ENCODE results near the gene SNTG2.
"Not testable (repeated sequence)": the region's sequence is repeated elsewhere in the genome, so short reads cannot be mapped to it uniquely, and the experiment has no call there.

The SNTG2 gene

DNA sequence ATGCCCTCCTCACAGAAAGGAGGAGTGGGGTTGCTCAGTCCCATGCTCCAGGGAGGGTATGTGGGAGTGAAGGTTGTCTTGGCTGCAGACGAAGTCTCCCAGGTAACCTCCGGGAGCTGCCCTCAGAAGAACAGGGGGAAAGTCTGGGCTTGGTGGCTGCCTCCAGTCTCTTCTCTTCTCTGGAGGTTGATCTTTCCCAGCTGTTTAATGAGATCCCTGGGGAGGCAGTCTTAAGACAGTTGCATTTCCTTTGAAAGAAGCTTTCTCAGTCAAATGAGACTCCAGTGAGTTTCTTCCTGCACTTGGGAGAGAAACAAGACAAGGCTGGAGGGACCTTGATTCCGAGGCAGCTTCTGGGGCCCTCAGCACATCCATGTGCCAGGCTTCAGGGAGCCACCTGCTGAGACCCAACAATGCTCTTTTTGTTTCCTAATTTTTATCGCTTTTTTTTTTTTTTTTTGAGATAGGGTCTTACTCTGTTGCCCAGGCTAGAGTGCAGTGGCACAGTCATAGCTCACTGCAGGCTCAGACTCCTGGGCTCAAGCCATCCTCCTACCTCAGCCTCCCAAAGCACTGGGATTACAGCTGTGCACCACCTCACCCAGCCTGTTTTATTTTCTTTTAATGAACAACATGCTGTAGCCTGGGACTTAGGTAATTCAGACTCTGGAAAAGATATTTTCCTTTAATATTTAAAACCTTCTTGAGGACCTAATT lies 390.9 kb downstream of the SNTG2 start:
- no peak for DNase-seq

DNA sequence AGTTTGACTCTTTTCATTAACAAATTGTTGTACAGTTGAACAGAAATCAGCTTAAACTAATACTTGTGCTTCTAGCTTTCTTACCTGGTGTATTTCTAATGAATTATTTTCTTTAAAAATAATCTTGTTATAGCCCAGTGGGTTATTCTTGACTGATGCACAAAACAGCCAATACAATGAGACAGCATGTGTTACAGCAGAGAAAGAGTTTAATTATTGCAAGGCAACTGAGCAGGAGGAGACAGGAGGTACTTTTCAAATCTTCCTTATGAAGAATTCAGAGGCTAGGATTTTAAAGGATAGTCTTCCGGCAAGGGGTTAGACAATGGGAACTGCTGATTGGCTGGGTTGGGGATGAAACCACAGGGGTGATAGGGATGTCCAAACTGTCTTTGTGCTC lies 398.1 kb downstream of the SNTG2 start:
- DNase-seq = no peak

DNA sequence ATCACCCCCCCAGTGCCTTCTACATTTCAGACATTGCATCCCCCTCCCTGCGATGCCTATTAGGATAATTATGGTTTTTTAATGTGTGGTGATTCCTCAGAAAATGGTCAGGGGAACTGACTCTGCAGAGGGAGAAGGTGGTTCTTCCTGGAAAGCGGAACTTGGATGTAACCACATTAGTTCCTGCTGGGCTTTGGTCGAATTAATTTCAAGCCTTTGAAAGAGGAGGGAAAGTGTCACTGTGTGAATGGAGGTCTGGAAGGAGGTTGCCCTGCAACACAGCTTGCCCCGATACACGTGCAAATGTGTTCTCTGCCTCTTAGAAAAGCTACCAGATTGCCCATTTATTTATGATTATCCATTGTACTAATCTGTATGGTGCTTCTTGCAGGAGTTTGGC lies 399.5 kb downstream of the SNTG2 start:
- no peak for DNase-seq

DNA sequence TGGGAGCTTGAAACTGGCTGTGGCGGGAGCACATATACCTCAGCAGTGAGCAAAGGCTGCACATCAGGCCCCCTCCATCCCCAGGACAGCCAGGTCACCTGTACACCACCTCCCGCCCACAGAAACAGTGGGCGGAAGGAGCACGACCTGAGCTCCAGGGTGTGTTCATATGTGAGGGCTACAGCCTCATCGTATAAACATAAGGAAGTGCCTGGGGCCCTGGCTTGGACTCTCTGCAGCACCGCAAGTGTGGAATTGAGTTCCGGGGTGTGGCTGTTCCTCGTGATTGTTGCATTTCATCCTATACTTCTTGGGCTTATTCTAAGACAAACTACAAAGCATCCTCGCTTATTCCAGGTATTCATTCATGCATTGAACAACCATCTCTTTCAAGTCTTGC lies 402.5 kb downstream of the SNTG2 start:
- no peak for DNase-seq

DNA sequence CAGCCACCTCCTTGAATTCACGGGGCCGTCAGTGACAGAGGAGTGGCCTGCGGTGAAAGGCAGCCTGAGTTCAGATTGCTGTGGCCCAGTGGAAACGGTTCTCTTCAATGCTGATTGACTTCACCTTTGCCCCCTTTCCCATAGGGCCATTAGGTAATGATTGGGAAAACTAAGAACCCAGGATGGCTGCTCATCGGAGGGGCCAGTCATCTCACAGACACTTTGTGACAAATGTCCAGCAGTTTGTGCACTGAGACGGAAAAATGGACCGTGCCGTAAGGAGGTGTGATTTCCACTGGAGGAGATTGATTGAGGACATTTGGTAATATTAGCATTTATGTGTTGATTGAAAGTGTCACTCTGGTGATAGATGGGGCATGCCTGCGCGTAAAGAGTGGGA lies 402.9 kb downstream of the SNTG2 start:
- no peak for DNase-seq

DNA sequence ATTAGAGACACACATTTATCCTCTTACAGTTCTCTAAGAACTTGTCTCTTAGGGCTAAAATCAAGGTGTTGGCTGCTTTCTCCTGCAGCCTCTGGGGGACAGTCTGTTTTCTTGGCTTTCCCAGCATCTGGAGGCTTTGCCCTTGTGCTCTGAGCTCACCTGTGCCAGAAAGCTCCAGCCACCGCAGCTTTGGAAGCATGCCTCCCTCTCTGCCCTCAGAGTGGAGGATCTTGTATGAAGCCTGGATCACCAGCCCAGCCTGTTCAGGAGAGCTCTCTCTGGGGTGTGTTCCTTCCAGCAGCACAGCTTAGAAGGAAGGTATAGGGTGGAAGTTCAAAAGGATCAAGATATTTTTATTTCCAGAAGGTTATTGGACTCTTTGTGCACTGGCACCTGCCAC lies 409.5 kb downstream of the SNTG2 start:
- no peak for DNase-seq

DNA sequence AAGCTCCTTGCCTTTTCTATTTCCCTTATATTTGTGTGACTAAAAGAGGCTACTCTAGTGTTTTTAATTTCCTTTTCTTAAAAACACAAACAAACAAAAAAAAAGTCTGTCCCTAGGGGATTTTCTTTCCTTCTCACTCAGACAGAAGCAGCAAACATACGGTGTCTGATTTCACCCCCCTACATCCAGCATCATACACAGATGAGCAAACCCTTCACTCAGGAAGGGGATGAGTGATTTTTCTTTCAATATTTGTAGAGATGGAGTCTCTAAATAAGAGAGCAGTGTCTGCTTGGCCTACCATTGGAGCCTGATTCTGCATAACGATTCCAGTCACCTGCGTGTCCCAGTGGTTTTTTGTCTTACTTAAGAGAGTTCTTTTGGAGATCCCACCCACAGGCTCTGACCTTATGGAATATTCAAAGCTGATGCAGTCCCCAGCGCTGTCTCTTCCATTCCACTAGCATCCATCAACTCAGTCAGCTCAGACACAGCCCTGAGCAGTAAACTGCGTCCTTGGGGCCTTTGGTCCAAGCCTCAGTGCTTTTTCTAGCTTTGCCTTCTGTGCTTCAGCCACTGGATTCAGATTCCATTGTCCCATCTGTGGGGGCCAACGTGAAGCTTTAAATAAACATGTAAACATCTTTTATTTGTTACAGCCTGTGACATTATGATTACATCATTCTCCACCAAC lies 410.1 kb downstream of the SNTG2 start:
- DNase-seq = peak; percentile 55

DNA sequence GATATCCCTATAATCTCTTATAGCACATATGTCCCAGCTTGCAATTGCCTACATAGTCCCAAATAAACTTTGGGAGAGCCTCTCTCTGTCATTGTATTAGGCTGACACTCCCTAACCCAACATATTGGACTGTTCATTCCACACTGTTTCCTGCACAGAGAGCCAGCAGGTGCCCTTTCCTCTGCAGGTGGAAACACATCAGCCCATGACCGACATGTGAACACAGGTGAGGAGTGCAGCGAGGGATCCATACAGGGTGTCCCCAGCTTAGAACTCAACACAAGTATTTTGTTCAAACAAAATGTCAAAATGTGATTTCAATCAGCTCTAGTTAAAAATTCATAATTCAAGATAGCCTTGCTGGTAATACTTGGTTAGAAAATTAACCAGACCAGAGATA lies 412.7 kb downstream of the SNTG2 start:
- no peak for DNase-seq

DNA sequence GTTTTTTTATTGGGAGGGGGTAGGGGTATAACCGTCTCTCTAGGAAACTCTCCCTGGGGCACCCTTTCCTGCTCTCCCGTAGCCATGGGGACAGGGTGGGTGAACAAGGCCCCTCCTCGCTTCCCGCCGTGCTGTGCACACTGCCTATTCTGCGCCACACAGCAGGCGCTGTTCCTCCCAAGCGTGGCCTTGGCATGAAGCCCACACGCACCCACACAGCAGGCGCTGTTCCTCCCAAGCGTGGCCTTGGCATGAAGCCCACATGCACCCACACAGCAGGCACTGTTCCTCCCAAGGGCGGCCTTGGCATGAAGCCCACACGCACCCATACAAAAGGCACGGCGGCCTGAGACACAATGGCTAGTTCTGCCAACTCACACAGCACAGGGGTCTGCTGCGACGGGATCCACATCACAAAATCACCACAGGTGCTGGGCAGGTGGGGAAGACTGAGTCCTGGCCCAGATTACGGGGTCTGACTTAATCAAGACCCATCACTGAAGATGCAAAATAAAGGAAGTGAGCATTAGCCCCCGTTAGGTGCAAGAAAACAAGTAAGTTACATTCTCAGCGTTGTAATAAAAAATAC lies 416.0 kb downstream of the SNTG2 start:
- DNase-seq = no peak

DNA sequence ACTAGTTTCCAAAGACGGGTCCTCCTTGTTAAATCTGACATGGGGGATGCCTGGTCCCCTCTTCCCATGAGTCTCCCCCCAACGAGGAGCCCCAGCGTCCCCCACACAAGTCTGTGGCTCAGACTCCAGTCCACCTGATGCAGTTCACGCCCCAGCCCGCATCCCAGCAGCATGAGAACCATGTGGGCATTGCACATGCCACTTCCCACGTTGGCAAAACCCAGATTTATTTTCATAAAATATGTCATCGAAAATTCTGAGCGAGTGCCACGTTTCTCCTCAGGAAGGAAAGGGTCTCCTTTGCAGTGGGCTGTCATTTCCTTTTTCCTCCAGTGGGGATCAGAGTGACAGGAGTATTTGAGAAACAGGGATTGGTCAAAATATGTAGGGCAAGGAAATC lies 417.0 kb downstream of the SNTG2 start:
- no peak for DNase-seq

DNA sequence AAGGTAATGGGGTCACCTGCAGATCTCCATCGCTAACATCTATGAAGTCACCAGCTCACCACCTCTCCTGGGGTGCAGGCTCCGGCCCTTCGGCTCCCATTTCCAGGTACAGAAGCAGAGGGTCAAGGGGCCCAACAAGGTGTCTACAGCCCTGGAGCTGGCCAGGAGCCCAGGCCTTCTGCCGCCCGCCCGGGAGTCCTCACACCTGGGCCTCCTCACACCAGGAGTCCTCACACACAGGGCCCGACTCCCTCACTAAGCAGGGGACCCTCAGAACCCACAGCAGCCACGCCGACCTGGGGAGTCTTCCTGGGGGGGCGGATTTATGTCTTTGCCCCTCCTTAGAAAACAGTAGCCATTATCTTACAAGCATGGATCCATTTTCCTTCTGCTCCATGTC lies 419.3 kb downstream of the SNTG2 start:
- DNase-seq = no peak

DNA sequence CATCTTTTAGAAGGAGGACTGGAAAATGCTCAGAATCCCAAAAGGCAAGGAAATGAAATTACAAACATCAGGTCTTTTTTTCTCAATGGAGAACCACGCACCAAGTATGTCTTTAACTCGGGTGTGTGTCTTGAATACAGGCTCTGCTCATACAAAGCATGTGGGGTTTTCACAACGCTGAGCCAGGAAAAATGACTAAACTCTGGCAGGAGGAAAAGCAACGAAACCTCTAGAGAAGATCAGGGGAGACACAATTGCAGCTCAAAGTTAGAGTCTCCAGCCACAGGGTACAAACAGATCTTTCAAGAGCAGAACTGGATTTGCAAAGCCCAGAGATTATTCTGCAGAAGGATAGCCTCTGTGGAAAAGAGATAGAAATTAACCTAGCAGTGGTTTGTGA lies 419.8 kb downstream of the SNTG2 start:
- no peak for DNase-seq

DNA sequence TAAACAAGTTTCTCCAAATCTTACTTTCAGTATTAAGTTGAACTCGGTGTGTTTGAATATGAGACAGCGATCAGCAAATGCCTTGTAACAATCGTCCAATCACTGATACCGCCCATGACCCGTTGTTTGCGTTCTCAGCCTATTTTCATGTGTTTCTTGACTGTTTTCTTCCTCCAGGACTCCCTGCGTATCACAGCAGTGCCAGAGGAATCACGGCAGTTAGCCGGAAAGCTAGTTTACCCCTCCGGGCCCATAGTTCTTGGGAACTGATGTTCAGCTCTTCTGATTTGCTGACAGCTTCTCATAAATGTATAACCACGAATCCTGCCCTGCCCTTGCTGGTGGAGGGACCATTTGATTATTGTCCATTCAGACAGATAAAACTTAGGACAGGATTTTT lies 420.4 kb downstream of the SNTG2 start:
- no peak for DNase-seq

DNA sequence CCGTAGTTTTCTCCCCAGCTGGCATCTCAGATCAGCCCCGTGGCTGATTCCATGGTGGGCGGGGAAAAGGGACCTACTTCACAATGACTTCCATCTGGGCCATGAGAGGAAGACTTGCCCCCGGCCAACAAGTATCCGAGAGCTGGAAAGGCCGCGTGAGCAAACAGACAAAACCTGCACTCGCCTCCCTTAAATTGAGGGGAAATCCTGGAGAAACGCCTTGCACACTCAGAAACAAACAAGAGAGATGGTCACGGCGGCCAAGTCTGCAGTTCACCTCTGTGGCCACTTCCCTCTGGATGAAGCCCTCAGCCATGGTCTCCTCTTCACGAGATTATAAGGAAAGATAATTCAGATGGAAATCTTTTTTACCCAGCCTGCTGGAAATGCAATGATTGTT lies 423.2 kb downstream of the SNTG2 start:
- DNase-seq = no peak

DNA sequence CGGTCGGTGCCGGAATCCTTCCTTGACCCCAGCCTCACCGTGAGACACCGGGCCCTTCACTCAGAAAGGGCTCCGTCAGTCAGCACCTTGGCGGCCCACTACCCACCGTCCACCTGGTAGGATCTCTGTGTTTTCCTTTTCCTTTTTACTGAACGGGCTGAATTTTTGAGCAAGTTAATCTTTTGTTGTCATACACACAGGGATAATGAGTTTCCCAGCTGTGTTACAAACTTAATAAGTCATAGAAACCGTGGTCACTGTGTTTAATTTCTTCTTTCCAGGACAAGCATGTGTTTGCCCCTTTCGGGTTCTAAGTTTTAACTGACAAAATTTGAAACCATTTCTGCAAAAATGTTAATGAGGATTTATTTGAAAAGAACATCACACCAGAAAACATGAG lies 423.6 kb downstream of the SNTG2 start:
- DNase-seq = no peak

DNA sequence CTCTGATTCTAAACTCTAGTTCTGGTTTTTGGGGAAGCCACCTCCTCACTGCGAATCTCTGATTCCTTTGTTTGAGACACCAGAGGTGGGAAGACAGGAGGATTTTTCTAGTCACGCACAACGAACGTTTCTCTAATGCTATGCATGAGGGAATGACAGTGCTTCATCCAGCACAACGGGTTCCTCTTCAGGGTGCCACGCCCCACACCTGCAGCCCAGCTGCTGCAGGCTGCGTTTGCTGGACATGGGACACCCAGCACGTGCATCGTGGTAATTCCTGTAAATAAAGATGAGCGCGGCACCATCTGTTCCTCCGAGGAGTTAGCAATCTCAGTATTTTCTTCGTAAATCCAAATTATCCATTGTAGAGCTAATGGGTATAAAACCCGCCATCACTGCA lies 425.1 kb downstream of the SNTG2 start:
- peak; percentile 57 for DNase-seq

DNA sequence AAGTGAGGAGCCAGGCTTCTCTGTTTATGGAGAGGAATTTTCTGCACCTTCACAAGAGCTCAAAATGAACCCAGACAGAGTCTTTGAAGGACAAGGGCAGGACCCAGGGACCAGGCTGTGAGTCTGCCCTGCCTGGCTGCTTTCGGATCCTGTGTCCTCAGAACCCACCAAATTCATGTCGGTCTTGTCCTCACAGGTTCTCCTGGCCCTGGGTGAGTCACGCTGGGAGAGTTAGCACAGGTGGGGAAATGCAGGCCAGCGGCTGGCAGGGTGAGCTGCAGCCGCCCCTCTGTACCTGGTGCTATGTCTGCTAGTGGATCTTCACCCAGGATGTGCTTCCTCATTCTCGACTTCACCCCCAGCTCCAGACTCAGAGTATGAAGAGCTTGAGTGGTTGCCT lies 426.8 kb downstream of the SNTG2 start:
- no peak for DNase-seq

DNA sequence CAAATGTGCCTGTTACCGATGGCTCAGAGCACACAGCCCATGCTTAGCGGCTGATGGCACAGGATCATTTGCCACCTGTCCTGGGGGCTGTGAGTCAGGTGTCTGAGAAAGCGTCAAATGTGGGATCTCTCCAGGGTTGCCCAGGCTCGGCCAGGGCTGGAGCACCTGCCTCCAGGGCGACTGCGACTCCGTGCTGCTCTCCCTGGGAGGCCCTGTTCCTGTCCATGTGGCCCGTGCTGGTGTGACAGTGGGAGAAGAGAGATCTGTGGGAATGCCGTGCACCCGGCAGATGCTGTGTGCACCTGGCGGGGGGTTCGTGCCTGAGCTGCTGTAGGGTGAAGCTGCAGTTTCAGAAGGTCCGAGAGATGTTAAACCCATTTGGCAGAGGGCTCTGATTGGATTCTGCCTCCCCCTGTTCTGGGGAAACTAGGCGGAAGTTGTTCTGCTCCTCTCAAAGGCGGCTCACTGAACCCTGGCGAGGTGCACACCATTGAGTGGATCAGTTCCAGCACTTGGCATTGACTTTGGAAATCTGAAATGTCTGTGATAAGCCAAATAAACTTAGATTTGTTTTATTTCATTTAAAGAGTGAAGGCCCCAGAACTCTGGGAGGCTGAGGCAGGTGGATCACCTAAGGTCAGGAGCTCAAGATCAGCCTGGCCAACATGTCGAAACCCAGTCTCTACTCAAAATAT lies 428.0 kb downstream of the SNTG2 start:
- DNase-seq = no peak

DNA sequence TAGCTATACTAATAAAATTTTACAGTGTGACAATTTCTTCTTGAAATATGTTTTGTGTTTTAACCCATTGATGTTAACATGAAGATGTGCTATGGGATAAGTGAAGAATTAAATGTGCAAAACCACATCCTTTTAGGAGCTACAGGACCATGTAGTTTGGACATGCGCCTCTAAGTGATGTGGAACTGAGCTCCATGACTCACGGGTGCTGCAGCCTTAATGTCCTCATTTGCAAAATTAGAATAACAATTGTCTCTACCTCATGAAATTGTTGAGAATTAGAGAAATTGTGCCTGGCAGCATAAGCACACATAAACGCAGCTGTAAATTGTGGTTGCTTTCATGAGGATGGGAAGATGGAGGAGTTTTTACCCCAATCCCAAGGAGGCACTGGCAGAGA lies 431.0 kb downstream of the SNTG2 start:
- DNase-seq = no peak

DNA sequence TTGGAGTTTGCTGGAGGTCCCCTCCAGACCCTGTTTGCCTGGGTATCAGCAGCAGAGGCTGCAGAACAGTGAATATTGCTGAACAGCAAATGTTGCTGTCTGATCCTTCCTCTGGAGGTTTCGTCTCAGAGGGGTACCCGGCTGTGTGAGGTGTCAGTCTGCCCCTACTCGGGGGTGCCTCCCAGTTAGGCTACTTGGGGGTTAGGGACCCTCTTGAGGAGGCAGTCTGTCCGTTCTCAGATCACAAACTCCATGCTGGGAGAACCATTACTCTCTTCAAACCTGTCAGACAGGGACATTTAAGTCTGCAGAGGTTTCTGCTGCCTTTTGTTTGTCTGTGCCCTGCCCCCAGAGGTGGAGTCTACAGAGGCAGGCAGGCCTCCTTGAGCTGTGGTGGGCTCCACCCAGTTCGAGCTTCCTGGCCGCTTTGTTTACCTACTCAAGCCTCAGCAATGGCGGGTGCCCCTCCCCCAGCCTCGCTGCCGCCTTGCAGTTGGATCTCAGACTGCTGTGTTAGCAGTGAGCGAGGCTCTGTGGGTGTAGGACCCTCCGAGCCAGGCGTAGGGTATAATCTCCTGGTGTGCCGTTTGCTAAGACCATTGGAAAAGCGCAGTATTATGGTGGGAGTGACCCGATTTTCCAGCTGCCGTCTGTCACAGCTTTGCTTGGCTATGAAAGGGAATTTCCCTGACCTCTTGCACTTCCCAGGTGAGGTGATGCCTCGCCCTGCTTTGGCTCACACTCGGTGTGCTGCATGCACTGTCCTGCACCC lies 437.5 kb downstream of the SNTG2 start:
- DNase-seq = not testable (repeated sequence)

DNA sequence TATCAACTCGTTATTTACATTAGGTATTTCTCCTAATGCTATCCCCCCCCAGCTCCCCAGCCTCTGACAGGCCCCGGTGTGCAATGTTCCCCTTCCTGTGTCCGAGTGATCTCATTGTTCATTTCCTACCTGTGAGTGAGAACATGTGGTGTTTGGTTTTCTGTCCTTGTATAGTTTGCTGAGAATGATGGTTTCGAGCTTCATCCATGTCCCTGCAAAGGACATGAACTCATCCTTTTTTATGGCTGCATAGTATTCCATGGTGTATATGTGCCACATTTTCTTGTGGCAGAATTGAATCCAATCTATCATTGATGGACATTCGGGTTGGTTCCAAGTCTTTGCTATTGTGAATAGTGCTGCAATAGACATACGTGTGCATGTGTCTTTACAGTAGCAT lies 439.5 kb downstream of the SNTG2 start:
- DNase-seq = not testable (repeated sequence)

DNA sequence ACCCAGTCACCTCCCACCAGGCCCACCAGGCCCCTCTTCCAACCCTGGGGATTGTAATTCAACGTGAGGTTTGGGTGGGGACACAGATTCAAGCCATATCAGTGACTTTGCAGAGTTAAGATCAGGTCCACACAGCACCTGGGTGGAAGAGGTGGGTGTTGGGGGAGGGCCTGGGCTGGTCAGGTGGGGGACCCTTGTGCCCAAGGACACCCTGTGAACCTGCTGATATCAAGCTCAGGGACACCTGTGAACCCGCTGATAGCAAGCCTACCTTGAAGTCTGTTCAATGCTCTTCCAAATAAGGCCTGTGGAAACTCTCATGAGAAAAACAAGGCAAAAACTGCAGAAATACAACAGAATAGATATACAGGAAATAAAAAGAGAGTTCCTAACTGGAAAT lies 442.7 kb downstream of the SNTG2 start:
- DNase-seq = no peak
